Measurements from ENCODE around the gene GOT1. TPM values are rescaled to one million over a fixed set of nuclear protein-coding genes. Genes with fewer than 3 reads are reported as not detected.

Gene GOT1
- total RNA-seq, 1 donor from 2014 or later, result 22.1 TPM

GRCh38 chr10:99365736-99366135 is 64.7 kb downstream of the GOT1 start:
- no peak for DNase-seq (ENCODE audit: extremely low read depth, low read depth, low spot score)

DNA sequence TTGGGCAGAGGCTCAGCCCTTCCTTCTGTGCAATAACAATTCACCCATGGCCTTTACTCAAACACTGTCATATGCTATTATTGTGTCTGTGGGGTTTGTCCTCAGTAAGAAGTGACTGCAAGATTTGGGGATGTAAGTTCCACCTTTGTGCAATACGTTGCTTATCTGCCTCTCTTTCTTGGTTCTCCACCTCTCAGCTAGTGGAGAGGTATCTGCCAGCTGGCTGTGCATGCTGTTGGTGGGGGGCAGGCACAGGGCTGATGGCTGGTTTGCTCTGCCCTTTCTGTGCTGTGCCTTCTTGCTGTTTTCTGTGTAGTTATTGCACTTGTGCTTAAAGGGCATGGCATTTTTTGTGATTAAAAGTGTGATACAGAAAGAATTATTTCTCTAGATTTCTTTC is 65.1 kb downstream of the GOT1 start:
- no peak for DNase-seq (ENCODE audit: extremely low read depth, low read depth, low spot score)

- DNase-seq (ENCODE audit: extremely low read depth, low read depth, low spot score), result no peak
Measured at GRCh38 chr10:99364125-99364524, 66.3 kb downstream of the GOT1 start.

DNA sequence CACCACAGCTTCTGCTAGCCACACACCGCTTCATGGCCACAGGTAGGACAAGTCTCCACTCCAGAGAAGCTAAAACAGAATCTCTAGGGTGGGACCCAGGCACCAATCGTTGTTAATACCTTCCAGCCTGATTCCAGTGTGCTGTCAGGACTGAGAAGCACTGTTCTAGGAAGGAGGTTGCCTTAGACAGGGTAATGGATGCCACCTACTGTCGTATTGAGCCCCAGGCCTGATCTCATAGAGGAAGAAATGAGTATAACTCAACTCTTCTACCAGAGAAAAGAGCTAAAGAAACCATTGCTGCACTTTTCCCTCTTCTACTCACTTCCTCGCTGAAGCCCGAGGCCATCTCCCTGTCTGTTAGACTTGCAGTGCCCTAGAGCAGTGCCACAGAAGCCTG is 69.5 kb downstream of the GOT1 start:
- DNase-seq (ENCODE audit: extremely low read depth, low read depth, low spot score), result no peak

DNA sequence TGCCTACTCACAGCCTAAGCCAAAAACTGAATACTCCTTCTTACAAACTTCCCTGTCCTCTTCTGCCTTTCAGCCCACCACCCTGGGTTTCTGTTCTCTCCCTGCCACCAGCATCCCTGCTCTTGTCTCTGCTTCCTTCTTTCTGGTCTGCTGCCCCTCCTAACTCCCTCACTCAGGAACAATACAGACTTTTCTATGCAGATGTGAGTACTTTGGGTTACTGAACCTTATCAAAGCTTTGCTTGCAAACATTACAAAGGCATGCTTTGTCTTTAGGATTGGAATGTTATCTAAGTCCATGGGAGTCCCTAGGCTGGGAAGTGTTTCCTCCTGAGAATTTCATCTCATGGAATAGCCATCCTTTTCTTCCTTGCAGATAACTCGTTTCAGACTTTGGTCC is 72.3 kb downstream of the GOT1 start:
- DNase-seq (ENCODE audit: extremely low read depth, low read depth, low spot score), result no peak

- DNase-seq (ENCODE audit: extremely low read depth, low read depth, low spot score), result no peak
Measured at GRCh38 chr10:99357691-99358090, 72.7 kb downstream of the GOT1 start.

DNA sequence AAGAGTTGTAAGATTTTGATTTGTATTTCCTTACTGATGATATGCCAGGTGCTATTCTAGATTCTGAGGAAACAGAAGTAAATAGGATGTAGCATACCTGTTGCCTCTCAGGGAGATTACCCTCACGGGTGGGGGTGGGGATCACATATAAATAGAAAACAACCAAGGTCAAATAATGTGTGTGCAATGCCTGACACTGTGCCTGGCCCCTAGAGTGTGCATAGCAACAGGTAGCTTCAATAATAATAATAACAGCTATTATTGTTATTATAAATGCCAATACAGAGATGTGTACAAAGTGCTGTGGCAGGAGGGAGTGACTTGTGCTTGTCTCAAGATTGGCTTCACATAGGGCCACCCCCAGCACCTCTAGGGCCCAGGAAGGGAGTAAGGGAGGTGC is 77.2 kb downstream of the GOT1 start:
- no peak for DNase-seq (ENCODE audit: extremely low read depth, low read depth, low spot score)

DNA sequence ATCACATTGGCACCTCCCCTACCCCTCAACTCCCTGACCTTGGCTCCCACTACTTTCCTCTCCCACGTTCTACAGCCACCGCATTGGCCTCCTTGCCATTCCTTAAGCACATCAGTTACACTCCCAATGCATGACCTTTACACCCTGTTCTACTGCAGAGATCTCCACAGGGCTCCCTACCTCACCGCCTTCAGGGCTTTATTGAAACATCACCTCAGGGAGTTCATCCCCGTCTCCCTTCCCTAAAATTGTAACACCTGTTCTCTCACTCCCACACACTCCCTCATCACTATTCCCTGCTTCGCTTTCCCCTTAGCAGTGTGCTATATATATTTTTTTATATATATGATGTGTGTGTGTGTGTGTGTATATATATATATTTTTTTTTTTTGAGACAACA is 82.8 kb downstream of the GOT1 start:
- DNase-seq (ENCODE audit: extremely low read depth, low read depth, low spot score), result no peak

Other genes with a start within 250 kb of the GOT1 start
- gene HPSE2, start 194.8 kb downstream of the GOT1 start, total RNA-seq, result not detected in 2 replicates
- 0.24 TPM in 1 of 2 replicates, not detected in the other for gene CNNM1, start 101.3 kb downstream of the GOT1 start, total RNA-seq
- not detected in 2 replicates for gene NKX2-3, start 102.3 kb upstream of the GOT1 start, total RNA-seq
- gene SLC25A28, start 189.8 kb upstream of the GOT1 start, total RNA-seq, result 14.8 and 16.2 TPM in 2 replicates
- gene ENTPD7, start 228.9 kb upstream of the GOT1 start, total RNA-seq, result 15.4 and 20.7 TPM in 2 replicates

Measured in glomerular endothelial cell (primary cell).